Mononuclear cell (primary cell): ENCODE data around the gene MEGF6. TPM values are rescaled to one million over a fixed set of nuclear protein-coding genes. Genes with fewer than 3 reads are reported as not detected.

Source experiments
- H3K27me3 ChIP-seq: 2 replicates; pipeline ENCODE4 v1.6.0; 2011; ENCODE audit warnings: low read length, control low read depth; ENCODE audit not compliant: insufficient read depth
- H3K4me1 ChIP-seq: 2 replicates; pipeline ENCODE4 v1.5.1; 2011; ENCODE audit warnings: mild to moderate bottlenecking, low read length, control low read depth; ENCODE audit not compliant: insufficient read depth
- H3K4me3 ChIP-seq: 2 replicates; pipeline ENCODE4 v1.5.1; 2011; ENCODE audit warnings: mild to moderate bottlenecking, low read length, moderate library complexity
- H3K9me3 ChIP-seq: 2 replicates; pipeline ENCODE4 v1.5.1; 2011; ENCODE audit warnings: low read depth, mild to moderate bottlenecking, control low read depth, low read length
- total RNA-seq: library from RNA; depleted of rRNA; stranded (reverse); fragments of >200 nt; gene quantifications from one replicate; pipeline ENCODE4 v1.2.3, GENCODE V29; 2012

The MEGF6 gene
- total RNA-seq, 1 donor = 16.2 TPM

DNA sequence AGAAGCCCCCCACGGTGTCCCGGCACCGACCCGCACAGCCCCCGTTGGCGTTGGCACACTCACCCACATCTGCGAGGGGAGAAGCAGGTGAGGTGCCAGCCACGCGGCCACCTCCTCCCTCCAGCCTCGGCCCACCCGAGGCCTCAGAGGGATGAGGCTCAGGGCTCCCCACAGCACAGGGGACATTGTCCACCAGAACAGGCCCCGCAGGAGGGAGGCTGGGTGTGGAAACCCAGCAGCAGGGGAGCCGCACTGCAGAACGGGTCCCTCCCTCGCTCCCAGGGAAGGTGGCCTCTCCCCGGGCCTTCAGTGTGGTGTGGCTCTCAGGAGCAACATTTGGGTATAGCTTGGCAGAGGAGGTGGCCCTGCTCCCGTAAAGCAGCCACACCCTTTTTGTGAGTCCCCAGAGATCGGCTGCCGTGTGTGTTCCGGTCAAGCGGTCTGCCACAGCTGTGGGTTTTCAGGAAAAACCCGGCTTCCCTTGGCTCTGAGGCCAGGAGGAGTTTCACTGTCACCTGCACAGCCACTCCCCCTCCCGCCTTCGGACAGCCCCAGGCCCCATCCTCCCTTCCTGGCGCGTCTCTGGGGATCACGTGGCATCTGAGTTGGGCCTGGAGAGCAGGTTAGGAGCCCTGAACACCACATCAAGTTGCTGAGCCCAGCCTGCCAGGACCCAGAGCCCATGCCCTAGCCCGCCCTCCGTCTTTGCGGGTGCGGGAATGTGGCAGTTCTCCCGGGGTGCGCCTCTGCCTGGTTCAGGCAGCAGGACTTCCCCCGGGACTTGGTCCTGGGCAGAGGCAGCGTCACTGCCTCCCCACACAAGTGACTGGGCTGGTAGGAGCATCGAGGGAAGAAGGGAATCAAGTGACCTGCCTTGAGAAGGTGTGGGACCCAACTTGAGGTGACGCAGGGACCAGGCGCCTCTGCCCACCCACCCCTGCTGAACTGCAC, 64.0 kb downstream of the MEGF6 start:
- Histone ChIP-seq H3K27me3 (no peaks in the 10 kb centered on the region), H3K4me1 (no peaks in the 10 kb centered on the region), H3K4me3 (no peak overlapping the region), H3K9me3 (no peaks in the 10 kb centered on the region)

DNA sequence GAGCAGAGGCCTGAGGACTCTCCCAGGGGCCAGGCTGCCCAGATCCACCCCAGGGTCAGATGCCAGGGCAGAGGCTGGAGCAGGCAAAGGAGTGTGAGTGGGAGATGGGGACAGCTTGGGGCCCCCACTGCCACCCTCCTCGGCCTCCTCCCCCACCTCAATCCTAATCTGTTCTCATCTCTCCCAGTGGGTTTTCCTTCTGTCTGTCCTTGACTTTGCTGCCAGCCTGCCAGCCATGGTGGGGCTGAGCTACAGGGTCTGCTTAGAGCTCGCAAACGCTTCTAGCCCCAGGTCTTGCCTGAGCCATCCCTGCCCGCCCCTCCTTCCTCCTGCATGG, 65.3 kb downstream of the MEGF6 start:
- no peaks in the 10 kb centered on the region for H3K27me3 ChIP-seq
- no peak overlapping the region for H3K4me3 ChIP-seq
- no peaks in the 10 kb centered on the region for H3K4me1 ChIP-seq
- H3K9me3 ChIP-seq = no peaks in the 10 kb centered on the region

- H3K4me3 ChIP-seq = no peak overlapping the region
- H3K27me3 ChIP-seq = no peaks in the 10 kb centered on the region
- H3K4me1 ChIP-seq = no peaks in the 10 kb centered on the region
- H3K9me3 ChIP-seq = no peaks in the 10 kb centered on the region
These were observed 65.8 kb downstream of the MEGF6 start for GRCh38 chr1:3545363-3546047.

GRCh38 chr1:3544040-3544977, 67.0 kb downstream of the MEGF6 start:
- Histone ChIP-seq H3K4me1 (no peaks in the 10 kb centered on the region), H3K9me3 (no peaks in the 10 kb centered on the region), H3K4me3 (no peak overlapping the region), H3K27me3 (no peaks in the 10 kb centered on the region)

DNA sequence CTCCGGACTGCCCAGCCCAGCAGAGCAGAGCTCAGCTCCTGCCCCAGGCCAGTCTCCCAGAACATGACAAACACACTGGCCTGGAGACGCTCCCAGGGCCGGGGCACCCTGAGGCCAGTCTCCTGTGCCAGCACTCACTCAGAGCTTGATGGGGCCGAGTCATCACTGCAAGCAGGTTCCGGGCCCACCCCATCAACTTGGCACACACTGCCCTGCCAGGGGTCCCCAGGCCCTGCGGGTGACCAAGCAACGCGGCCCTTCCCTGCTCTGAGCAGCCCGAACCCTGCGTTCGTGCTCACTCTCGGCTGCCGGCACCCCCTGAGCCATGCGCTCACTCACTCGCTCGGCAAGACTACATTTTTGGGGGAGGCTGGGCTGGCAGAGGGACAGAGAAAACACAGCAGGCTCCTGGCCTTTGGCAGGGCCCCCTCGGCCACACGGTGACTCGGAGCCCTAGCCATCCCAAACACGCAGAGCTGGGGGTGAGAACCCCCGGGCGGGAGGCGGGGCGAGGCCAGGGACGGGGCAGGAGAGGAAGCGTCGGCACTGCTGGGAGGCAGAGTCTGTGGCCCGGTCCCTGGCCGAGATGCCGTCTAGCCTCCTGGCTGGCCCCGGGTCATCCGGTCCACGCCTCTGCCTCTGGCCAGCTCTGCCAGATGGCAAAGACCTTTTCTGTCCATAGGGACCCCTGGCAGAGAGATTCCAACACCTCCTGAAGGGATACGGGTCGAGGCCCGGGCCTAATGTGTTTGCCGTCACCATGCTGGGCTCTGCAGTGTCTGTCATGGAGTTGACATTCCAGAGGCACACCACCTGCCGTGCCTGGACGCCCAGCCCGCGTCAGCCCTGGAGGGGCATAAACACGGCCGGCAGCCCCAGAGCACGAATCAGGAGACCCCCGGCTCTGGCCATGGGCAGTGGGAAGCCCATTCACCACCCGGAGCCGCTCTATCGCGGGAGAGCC, 68.0 kb downstream of the MEGF6 start:
- H3K4me1 ChIP-seq = no peaks in the 10 kb centered on the region
- no peaks in the 10 kb centered on the region for H3K27me3 ChIP-seq
- no peak overlapping the region for H3K4me3 ChIP-seq
- no peaks in the 10 kb centered on the region for H3K9me3 ChIP-seq

- Histone ChIP-seq H3K27me3 (no peaks in the 10 kb centered on the region), H3K9me3 (no peaks in the 10 kb centered on the region), H3K4me1 (no peaks in the 10 kb centered on the region), H3K4me3 (no peak overlapping the region)
These were observed 68.6 kb downstream of the MEGF6 start for GRCh38 chr1:3542676-3543075.

DNA sequence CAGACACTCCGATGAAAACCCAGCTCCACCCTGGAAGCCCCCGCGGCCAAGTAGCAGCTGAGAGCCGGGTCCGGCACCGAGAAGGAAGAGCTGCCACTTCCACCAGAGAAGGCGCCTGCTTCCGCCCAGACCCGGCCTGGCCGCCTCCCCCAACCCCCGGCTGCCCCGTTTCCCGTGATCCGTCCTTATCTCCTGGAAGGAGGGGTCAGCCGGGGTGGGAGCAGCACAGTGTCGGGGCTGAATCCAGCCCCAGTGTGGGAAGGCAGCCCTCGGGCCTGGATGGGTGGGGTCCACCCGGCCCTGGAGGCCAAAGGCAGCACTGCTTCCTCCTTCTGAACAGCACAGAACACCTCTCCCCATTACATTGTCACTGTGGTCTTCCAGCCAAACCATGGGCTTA, 69.4 kb downstream of the MEGF6 start:
- Histone ChIP-seq H3K4me3 (no peak overlapping the region), H3K27me3 (no peaks in the 10 kb centered on the region), H3K9me3 (no peaks in the 10 kb centered on the region), H3K4me1 (no peaks in the 10 kb centered on the region)

DNA sequence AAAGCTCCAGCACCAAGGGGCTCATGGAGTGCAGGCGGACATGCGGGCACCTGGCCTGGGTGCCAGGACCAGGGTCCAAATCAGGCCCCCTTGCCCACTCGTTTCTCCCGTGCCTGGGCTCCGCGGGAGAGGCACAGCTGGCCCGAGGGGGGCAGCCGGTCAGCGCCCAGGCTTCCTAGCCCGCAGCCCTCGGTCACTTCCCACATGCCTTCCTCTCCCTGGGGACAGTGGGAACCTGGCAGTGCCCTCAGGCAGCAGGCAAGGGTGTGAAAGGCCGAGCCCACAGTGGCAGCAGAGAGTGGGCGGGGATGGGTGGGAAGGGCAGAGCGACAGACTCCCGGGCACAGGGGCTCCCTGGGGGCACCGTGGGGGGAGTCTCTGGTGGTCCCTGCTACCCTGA, 69.8 kb downstream of the MEGF6 start:
- H3K27me3 ChIP-seq = no peaks in the 10 kb centered on the region
- H3K9me3 ChIP-seq = no peaks in the 10 kb centered on the region
- no peaks in the 10 kb centered on the region for H3K4me1 ChIP-seq
- no peak overlapping the region for H3K4me3 ChIP-seq

- no peaks in the 10 kb centered on the region for H3K4me1 ChIP-seq
- no peak overlapping the region for H3K4me3 ChIP-seq
- H3K9me3 ChIP-seq = no peaks in the 10 kb centered on the region
- no peaks in the 10 kb centered on the region for H3K27me3 ChIP-seq
These were observed 70.4 kb downstream of the MEGF6 start for GRCh38 chr1:3540876-3541275.

DNA sequence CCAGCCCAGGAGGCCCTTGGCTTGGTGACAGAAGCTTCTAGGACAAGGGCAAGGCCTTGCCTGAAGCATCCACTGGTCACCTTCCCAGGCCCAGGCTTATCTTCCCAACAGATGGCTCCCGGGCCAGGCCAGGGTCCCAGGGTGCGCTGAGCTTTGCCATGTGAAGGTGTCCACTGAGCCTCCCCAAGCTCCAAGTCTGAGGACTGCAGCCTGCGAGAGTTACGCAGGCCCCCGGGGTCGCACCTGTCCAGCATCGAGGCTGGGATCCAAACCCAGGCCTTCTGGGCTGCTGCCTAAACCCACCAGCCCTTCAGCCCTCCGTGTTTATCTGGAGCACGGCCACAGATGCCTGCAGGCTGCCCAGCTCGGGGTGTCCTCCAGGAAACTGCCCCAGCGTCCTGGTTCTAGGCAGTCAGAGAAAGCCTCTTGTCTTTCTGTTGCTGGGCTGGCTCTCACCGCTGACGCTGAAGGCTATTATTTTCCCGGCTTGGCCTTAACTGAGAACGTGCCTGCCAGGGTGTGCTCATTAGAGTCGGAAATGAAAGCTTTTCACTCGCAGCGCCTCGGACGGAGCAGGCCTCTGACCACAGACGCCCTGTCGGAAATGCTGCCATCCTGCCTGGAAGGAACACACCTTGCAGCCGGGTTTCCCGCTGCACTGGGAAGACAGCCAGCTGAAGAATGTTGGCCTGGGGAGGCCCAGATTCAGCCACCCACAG, 71.4 kb downstream of the MEGF6 start:
- no peak overlapping the region for H3K4me3 ChIP-seq
- H3K4me1 ChIP-seq = no peaks in the 10 kb centered on the region
- no peaks in the 10 kb centered on the region for H3K27me3 ChIP-seq
- H3K9me3 ChIP-seq = no peaks in the 10 kb centered on the region

DNA sequence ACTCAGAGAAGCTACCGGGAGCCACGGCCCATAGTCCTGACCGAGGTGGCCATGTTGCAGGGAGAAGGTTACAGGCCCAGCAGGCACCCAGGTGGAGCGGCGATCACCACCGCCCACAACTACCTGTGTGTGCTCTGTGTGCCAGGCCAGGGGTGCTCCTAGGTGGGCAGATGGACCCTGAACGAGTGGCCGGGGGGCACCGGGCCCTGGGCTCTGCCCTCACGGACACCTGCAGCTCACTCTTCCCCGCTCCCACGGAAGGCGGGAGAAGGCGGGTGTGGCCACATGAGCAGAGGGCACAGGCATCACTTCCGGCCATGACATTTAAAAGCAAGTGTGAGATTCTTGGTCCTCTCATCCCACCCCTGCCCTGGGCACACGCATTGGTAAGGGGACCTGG, 73.9 kb downstream of the MEGF6 start:
- no peaks in the 10 kb centered on the region for H3K9me3 ChIP-seq
- H3K4me3 ChIP-seq = no peak overlapping the region
- no peaks in the 10 kb centered on the region for H3K4me1 ChIP-seq
- H3K27me3 ChIP-seq = no peaks in the 10 kb centered on the region

DNA sequence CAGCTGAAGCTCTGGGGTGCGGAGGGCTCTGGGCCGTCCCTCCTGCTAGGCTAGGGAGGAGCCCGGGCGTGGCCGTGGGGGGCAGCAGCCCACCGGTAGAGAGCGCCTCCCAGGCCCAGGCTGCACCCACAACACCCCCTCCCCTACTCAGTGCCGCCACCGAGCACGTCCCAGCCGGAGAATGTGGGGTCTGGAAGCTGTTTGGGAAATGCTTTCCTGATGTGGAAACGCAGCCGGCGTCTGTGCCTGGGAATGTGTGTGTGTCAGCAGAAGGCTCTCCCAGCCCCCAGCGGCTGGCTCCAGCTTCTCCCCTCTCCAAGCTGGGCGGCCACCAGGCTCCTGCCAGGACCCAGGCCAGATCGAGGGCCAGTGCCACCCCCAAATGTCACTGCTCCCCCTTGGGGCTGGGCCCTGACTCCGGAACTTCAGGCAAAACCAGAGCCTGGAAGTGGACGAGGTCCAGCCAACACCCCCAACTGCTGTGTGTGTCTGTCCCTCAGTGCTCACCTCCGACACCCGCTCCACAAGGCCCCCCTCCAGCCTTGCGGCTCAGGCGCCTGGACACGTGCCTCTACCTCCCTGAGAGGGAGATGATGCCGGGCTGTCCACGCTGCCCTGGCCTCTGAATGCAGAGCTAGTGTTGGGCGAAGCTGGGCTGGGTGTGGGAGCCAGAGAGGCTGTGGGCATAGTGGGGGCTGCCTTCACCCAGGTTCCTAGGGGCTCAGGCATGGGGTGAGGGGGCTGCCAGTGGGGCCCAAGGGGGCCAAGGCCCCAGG, 74.7 kb downstream of the MEGF6 start:
- H3K9me3 ChIP-seq = no peaks in the 10 kb centered on the region
- H3K27me3 ChIP-seq = no peaks in the 10 kb centered on the region
- no peak overlapping the region for H3K4me3 ChIP-seq
- H3K4me1 ChIP-seq = no peaks in the 10 kb centered on the region

GRCh38 chr1:3535732-3536131, 75.6 kb downstream of the MEGF6 start:
- H3K9me3 ChIP-seq = no peaks in the 10 kb centered on the region
- no peak overlapping the region for H3K4me3 ChIP-seq
- no peaks in the 10 kb centered on the region for H3K27me3 ChIP-seq
- peaks cover under 1% of the 10 kb centered on the region for H3K4me1 ChIP-seq
